ENCODE results near the gene DQX1.

DNA sequence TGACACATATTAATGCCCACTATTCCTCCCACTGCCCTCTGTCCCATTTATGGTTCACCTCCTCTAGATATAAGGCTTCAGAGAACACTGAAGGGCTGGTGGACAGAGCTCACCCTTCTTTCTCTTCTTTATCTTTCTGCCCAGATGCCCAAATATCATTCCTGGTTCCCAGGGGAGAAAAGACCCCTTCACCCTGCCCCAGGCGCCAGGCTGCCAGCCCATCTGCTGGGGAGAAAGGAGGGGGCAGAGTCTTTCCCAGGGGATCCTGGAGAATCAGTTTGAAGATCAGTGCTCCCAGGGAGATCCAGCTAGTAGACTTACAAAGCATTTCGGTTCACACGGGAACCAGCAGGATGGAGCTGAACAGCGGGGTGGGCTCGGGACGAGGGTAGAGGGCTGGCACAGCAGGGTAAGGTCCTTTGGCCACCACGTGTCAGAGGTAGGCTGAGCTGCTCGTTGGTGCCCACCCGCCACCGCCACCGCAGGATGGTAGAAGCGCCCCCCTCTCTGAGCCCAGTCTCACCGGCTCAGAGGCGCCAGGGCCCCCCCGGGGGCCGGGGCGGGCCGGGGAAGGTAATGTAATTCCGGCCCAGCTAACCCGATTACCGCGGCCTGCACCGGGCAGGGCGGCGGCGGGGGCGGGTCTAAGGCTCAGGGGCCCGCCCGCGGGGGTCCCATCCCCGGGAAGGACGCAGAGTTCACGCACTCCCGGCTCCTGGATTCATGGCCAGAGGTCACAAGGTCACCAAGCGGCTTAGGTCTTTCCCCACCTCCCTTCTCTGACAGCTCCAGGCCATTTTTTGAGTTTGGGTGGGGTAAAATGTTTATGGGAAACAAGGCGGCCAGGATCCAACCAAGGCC, 13.1 kb downstream of the DQX1 start:
- TF ChIP-seq, protein P1, sequence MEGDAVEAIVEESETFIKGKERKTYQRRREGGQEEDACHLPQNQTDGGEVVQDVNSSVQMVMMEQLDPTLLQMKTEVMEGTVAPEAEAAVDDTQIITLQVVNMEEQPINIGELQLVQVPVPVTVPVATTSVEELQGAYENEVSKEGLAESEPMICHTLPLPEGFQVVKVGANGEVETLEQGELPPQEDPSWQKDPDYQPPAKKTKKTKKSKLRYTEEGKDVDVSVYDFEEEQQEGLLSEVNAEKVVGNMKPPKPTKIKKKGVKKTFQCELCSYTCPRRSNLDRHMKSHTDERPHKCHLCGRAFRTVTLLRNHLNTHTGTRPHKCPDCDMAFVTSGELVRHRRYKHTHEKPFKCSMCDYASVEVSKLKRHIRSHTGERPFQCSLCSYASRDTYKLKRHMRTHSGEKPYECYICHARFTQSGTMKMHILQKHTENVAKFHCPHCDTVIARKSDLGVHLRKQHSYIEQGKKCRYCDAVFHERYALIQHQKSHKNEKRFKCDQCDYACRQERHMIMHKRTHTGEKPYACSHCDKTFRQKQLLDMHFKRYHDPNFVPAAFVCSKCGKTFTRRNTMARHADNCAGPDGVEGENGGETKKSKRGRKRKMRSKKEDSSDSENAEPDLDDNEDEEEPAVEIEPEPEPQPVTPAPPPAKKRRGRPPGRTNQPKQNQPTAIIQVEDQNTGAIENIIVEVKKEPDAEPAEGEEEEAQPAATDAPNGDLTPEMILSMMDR (conservative IDR thresholded peaks at IDR 0.05): no peak
- no peak for TF ChIP-seq EZH2 (IDR thresholded peaks at IDR 0.05; ENCODE audit: low read depth)

All from PC-9 (cell line).